Brain microvascular endothelial cell (primary cell): ENCODE results near the gene FAU.

Experiments
- DNase-seq: peaks from one replicate; pipeline ENCODE4 v3.0.0-alpha.2; 2020
- H3K27ac ChIP-seq: fragments of 250-450 bp; sonication (Bioruptor Pico); 2 replicates; pipeline ENCODE4 v1.5.1; 2020; ENCODE audit warnings: mild to moderate bottlenecking, moderate library complexity
- H3K27me3 ChIP-seq: fragments of 250-450 bp; sonication (Bioruptor Pico); replicated peaks from 2 replicates; pipeline ENCODE4 v1.5.1; 2020; ENCODE audit warnings: mild to moderate bottlenecking
- H3K36me3 ChIP-seq: fragments of 250-450 bp; sonication (Bioruptor Pico); replicated peaks from 2 replicates; pipeline ENCODE4 v1.5.1; 2020; ENCODE audit warnings: mild to moderate bottlenecking
- H3K4me3 ChIP-seq: 2 replicates; pipeline ENCODE4 v1.5.1; 2011; ENCODE audit warnings: low read depth, mild to moderate bottlenecking, control low read depth, low read length, moderate library complexity
- CTCF ChIP-seq: IDR thresholded peaks from 2 replicates; pipeline ENCODE4 v1.5.1; 2011; ENCODE audit warnings: low read depth, mild to moderate bottlenecking, moderate library complexity, low read length, control low read depth, inconsistent platforms; ENCODE audit errors: missing control alignments
- in situ Hi-C: cut with HindIII; loops from 2 replicates; pipeline ENCODE4 v1.10.0; 2017; ENCODE audit warnings: low sequenced_read_pairs, low pct_ligation_motif_present

Gene FAU

GRCh38 chr11:65100674-65101350 is 21.1 kb downstream of the FAU start:
- Histone ChIP-seq H3K4me3 (no peak overlapping the region), H3K27me3 (no peaks in the 10 kb centered on the region), H3K27ac (no peak overlapping the region), H3K36me3 (no peaks in the 10 kb centered on the region)
- peak; percentile 20 for TF ChIP-seq CTCF
- DNase-seq: no peak
- in situ Hi-C loops: no loop called here

- TF ChIP-seq CTCF: no peak
- DNase-seq: no peak
- H3K27ac ChIP-seq: no peak overlapping the region
- H3K36me3 ChIP-seq: no peaks in the 10 kb centered on the region
- peak overlapping the region; percentile 79 for H3K4me3 ChIP-seq
- H3K27me3 ChIP-seq: no peaks in the 10 kb centered on the region
- in situ Hi-C loops: no loop called here
Observed at GRCh38 chr11:65096926-65097325, 25.0 kb downstream of the FAU start.

GRCh38 chr11:65095974-65096806 is 25.7 kb downstream of the FAU start, which contains the start of gene VPS51:
Gene VPS51, plus strand, starts transcription at chr11:65096214. Its CDS starts 37 bp downstream, at chr11:65096251.
- TF ChIP-seq CTCF: no peak
- DNase-seq: peak; percentile 87
- no peaks in the 10 kb centered on the region for H3K27me3 ChIP-seq
- in situ Hi-C loops: no loop called here
- H3K36me3 ChIP-seq: no peaks in the 10 kb centered on the region
- peak within 1 kb of the TSS; percentile 79 for H3K4me3 ChIP-seq
- H3K27ac ChIP-seq: peak within 1 kb of the TSS; percentile 51

GRCh38 chr11:65095427-65095826 is 26.5 kb downstream of the FAU start:
- DNase-seq: no peak
- Histone ChIP-seq H3K4me3 (peak overlapping the region; percentile 79), H3K36me3 (no peaks in the 10 kb centered on the region), H3K27ac (no peak overlapping the region), H3K27me3 (no peaks in the 10 kb centered on the region)
- in situ Hi-C loops: no loop called here
- no peak for TF ChIP-seq CTCF

GRCh38 chr11:65090628-65091027 is 31.3 kb downstream of the FAU start:
- Histone ChIP-seq H3K4me3 (no peak overlapping the region), H3K36me3 (peaks cover 22% of the 10 kb centered on the region), H3K27ac (no peak overlapping the region), H3K27me3 (no peaks in the 10 kb centered on the region)
- DNase-seq: no peak
- TF ChIP-seq CTCF: no peak
- in situ Hi-C loops: no loop called here
